HepG2 (cell line): Measurements from ENCODE around the gene ATP9A. TPM values are rescaled to one million over a fixed set of nuclear protein-coding genes. Genes with fewer than 3 reads are reported as not detected.
A peak's percentile ranks its signal among the peaks of the same experiment; 100 is the strongest.

ENCODE experiments used
- HMG20B ChIP-seq: conservative IDR thresholded peaks from 2 replicates; pipeline ENCODE4 v1.6.1; 2016; ENCODE audit warnings: missing genetic modification reagents, missing compliant biosample characterization
- HNF4G ChIP-seq, 2 experiments: sonication (generic) in 1 of 2; formaldehyde crosslinking in 1 of 2; IDR thresholded peaks; 2 replicates each; pipeline versions ENCODE4 v1.4.0 to v1.6.1; 2011 to 2020; ENCODE audit warnings: borderline replicate concordance in 2 of 2, low read depth in 2 of 2, mild to moderate bottlenecking in 2 of 2, low read length in 1 of 2, missing genetic modification reagents in 1 of 2, moderate library complexity in 1 of 2
- MAFK ChIP-seq, 2 experiments: IDR thresholded peaks in 1 of 2; conservative IDR thresholded peaks in 1 of 2; 2 replicates each; pipeline ENCODE4 v1.6.1; 2011; ENCODE audit warnings: improper control_type of control experiment in 2 of 2, low read length in 2 of 2
- MEIS2 ChIP-seq: sonication (generic); formaldehyde crosslinking; IDR thresholded peaks from 2 replicates; pipeline ENCODE4 v1.9.0; 2021; ENCODE audit warnings: mild to moderate bottlenecking, missing genetic modification reagents
- RARA ChIP-seq: IDR thresholded peaks from 2 replicates; pipeline ENCODE4 v1.6.1; 2016; ENCODE audit warnings: missing genetic modification reagents, missing compliant biosample characterization
- SP5 ChIP-seq: IDR thresholded peaks from 2 replicates; pipeline ENCODE4 v1.6.1; 2016; ENCODE audit warnings: low read depth, borderline replicate concordance
- THAP11 ChIP-seq: IDR thresholded peaks from 2 replicates; pipeline ENCODE4 v1.6.1; 2016; ENCODE audit warnings: missing biosample characterization, missing genetic modification reagents
- ZNF225 ChIP-seq: sonication (generic); formaldehyde crosslinking; IDR thresholded peaks from 2 replicates; pipeline ENCODE4 v1.4.0; 2020; ENCODE audit warnings: mild to moderate bottlenecking, missing genetic modification reagents
- ZNF446 ChIP-seq: sonication (generic); formaldehyde crosslinking; IDR thresholded peaks from 2 replicates; pipeline ENCODE4 v1.5.0; 2020; ENCODE audit warnings: mild to moderate bottlenecking, missing genetic modification reagents
- ZNF703 ChIP-seq: sonication (generic); formaldehyde crosslinking; IDR thresholded peaks from 2 replicates; pipeline ENCODE4 v1.5.1; 2020; ENCODE audit warnings: missing genetic modification reagents, mild to moderate bottlenecking, moderate library complexity, borderline replicate concordance
- ZNF724P ChIP-seq: sonication (generic); formaldehyde crosslinking; IDR thresholded peaks from 2 replicates; pipeline ENCODE4 v1.8.0; 2022; ENCODE audit warnings: missing genetic modification reagents, borderline replicate concordance
- ZNF747 ChIP-seq: sonication (generic); formaldehyde crosslinking; IDR thresholded peaks from 2 replicates; pipeline ENCODE4 v1.8.1; 2023; ENCODE audit warnings: missing genetic modification reagents, mild to moderate bottlenecking, borderline replicate concordance
- ZNF788 ChIP-seq: sonication (generic); formaldehyde crosslinking; IDR thresholded peaks from 2 replicates; pipeline ENCODE4 v1.5.0; 2020; ENCODE audit warnings: mild to moderate bottlenecking, missing genetic modification reagents, borderline replicate concordance
- polyA plus RNA-seq, 8 experiments: library from polyadenylated mRNA; depleted of rRNA in 3 of 8; stranded (reverse) in 7 of 8; unstranded in 1 of 8; fragments of >200 nt; fragmentation: Illumina TruSeq in 4 of 8; extraction: Trizol in 4 of 8; gene quantifications; 2 replicates each; pipeline versions ENCODE4 v1.2.1 to v1.2.3, GENCODE V29; 2011 to 2016; ENCODE audit warnings: low read depth in 4 of 8, missing spikeins in 1 of 8, mixed read lengths in 1 of 8; ENCODE audit not compliant: insufficient read depth in 1 of 8
- total RNA-seq, 5 experiments: library from RNA; depleted of rRNA; stranded (reverse); fragments of >200 nt; fragmentation: Illumina TruSeq; extraction: Trizol; gene quantifications; 2 replicates each; pipeline ENCODE4 v1.2.3, GENCODE V29; 2016; ENCODE audit warnings: low read depth in 1 of 5
- TF ChIP-seq, protein P1 (sequence below): sonication (generic); formaldehyde crosslinking; IDR thresholded peaks from 2 replicates; pipeline ENCODE4 v1.5.1; 2020; ENCODE audit warnings: mild to moderate bottlenecking, missing genetic modification reagents, borderline replicate concordance
- TF ChIP-seq, protein P2 (sequence below): sonication (generic); formaldehyde crosslinking; IDR thresholded peaks from 2 replicates; pipeline ENCODE4 v1.8.0; 2022; ENCODE audit warnings: missing genetic modification reagents, mild to moderate bottlenecking, borderline replicate concordance
- TF ChIP-seq, protein P3 (sequence below): sonication (generic); formaldehyde crosslinking; IDR thresholded peaks from 2 replicates; pipeline ENCODE4 v1.5.0; 2020; ENCODE audit warnings: mild to moderate bottlenecking, missing genetic modification reagents
- TF ChIP-seq, protein P4 (sequence below): sonication (generic); formaldehyde crosslinking; IDR thresholded peaks from 2 replicates; pipeline ENCODE4 v1.8.0; 2022; ENCODE audit warnings: mild to moderate bottlenecking, missing genetic modification reagents

ATP9A gene
- total and polyA plus RNA-seq, 2 of the 13 experiments (the other 11 are each of a cell fraction or from before 2014, with no cell fraction given) = 11.8 to 18.5 TPM

DNA sequence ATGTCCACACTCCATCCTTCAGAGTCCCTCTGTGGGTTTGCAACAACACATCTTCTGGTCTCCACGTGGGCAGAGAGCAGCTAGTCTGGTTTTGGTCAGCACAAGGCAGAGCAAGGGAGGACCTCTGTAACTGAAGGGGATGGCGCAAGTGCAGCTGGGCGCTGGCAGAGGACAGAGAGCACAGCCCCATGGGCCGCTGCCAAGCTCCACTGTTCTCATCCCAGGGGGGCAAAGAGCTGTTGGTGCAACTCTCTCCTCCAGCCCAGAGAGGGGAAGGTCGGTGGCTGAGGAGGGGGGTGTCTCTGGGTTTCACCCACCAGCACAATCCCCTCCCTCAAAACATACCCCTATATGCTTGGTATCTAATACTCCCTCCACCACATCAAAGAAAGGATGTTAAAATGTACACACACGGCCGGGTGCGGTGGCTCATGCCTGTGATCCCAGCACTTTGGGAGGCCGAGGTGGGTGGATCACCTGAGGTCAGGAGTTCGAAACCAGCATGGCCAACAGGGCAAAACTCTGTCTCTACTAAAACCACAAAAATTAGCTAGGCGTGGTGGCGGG lies 9.1 kb downstream of the ATP9A start (continued):
- TF ChIP-seq, protein P1, sequence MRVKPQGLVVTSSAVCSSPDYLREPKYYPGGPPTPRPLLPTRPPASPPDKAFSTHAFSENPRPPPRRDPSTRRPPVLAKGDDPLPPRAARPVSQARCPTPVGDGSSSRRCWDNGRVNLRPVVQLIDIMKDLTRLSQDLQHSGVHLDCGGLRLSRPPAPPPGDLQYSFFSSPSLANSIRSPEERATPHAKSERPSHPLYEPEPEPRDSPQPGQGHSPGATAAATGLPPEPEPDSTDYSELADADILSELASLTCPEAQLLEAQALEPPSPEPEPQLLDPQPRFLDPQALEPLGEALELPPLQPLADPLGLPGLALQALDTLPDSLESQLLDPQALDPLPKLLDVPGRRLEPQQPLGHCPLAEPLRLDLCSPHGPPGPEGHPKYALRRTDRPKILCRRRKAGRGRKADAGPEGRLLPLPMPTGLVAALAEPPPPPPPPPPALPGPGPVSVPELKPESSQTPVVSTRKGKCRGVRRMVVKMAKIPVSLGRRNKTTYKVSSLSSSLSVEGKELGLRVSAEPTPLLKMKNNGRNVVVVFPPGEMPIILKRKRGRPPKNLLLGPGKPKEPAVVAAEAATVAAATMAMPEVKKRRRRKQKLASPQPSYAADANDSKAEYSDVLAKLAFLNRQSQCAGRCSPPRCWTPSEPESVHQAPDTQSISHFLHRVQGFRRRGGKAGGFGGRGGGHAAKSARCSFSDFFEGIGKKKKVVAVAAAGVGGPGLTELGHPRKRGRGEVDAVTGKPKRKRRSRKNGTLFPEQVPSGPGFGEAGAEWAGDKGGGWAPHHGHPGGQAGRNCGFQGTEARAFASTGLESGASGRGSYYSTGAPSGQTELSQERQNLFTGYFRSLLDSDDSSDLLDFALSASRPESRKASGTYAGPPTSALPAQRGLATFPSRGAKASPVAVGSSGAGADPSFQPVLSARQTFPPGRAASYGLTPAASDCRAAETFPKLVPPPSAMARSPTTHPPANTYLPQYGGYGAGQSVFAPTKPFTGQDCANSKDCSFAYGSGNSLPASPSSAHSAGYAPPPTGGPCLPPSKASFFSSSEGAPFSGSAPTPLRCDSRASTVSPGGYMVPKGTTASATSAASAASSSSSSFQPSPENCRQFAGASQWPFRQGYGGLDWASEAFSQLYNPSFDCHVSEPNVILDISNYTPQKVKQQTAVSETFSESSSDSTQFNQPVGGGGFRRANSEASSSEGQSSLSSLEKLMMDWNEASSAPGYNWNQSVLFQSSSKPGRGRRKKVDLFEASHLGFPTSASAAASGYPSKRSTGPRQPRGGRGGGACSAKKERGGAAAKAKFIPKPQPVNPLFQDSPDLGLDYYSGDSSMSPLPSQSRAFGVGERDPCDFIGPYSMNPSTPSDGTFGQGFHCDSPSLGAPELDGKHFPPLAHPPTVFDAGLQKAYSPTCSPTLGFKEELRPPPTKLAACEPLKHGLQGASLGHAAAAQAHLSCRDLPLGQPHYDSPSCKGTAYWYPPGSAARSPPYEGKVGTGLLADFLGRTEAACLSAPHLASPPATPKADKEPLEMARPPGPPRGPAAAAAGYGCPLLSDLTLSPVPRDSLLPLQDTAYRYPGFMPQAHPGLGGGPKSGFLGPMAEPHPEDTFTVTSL (CRISPR knock-in tag) = no peak
- TF ChIP-seq RARA (CRISPR knock-in tag) (peak; percentile 61; the same call in 1 of the 2 replicates), HMG20B (peak; percentile 46; the same call in 1 of the 2 replicates), ZNF225 (CRISPR knock-in tag) (0 out of 2 replicates have a peak, but pooled peaks have one; percentile 26), THAP11 (0 out of 2 replicates have a peak, but pooled peaks have one; percentile 32), MEIS2 (CRISPR knock-in tag) (no peak), ZNF724P (no peak), SP5 (CRISPR knock-in tag) (0 out of 2 replicates have a peak, but pooled peaks have one; percentile 58), HNF4G (IDR thresholded peaks at IDR 0.05; ENCODE audit: borderline replicate concordance, low read depth, low read length) (peak; percentile 64; the same call in 1 of the 2 replicates), HNF4G (CRISPR knock-in tag; IDR thresholded peaks at IDR 0.05; ENCODE audit: borderline replicate concordance, low read depth) (0 out of 2 replicates have a peak, but pooled peaks have one; percentile 22), MAFK (conservative IDR thresholded peaks at IDR 0.05 in 1 of 2, IDR thresholded peaks at IDR 0.05 in 1 of 2; ENCODE audit: low read length in 2 of 2) (no peak), ZNF446 (CRISPR knock-in tag) (no peak), ZNF703 (no peak), ZNF747 (CRISPR knock-in tag) (no peak), ZNF788 (CRISPR knock-in tag) (peak; percentile 20; the same call in 1 of the 2 replicates)
- TF ChIP-seq, protein P2, sequence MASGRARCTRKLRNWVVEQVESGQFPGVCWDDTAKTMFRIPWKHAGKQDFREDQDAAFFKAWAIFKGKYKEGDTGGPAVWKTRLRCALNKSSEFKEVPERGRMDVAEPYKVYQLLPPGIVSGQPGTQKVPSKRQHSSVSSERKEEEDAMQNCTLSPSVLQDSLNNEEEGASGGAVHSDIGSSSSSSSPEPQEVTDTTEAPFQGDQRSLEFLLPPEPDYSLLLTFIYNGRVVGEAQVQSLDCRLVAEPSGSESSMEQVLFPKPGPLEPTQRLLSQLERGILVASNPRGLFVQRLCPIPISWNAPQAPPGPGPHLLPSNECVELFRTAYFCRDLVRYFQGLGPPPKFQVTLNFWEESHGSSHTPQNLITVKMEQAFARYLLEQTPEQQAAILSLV = no peak
- TF ChIP-seq, protein P3, sequence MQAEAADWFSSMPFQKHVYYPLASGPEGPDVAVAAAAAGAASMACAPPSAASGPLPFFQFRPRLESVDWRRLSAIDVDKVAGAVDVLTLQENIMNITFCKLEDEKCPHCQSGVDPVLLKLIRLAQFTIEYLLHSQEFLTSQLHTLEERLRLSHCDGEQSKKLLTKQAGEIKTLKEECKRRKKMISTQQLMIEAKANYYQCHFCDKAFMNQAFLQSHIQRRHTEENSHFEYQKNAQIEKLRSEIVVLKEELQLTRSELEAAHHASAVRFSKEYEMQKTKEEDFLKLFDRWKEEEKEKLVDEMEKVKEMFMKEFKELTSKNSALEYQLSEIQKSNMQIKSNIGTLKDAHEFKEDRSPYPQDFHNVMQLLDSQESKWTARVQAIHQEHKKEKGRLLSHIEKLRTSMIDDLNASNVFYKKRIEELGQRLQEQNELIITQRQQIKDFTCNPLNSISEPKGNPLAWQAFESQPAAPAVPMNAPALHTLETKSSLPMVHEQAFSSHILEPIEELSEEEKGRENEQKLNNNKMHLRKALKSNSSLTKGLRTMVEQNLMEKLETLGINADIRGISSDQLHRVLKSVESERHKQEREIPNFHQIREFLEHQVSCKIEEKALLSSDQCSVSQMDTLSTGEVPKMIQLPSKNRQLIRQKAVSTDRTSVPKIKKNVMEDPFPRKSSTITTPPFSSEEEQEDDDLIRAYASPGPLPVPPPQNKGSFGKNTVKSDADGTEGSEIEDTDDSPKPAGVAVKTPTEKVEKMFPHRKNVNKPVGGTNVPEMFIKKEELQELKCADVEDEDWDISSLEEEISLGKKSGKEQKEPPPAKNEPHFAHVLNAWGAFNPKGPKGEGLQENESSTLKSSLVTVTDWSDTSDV (CRISPR knock-in tag) = no peak
- TF ChIP-seq, protein P4, sequence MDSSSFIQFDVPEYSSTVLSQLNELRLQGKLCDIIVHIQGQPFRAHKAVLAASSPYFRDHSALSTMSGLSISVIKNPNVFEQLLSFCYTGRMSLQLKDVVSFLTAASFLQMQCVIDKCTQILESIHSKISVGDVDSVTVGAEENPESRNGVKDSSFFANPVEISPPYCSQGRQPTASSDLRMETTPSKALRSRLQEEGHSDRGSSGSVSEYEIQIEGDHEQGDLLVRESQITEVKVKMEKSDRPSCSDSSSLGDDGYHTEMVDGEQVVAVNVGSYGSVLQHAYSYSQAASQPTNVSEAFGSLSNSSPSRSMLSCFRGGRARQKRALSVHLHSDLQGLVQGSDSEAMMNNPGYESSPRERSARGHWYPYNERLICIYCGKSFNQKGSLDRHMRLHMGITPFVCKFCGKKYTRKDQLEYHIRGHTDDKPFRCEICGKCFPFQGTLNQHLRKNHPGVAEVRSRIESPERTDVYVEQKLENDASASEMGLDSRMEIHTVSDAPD (CRISPR knock-in tag) = no peak
